HG03025 (cell line): ENCODE data around the gene RTN4.
A peak's percentile ranks its signal among the peaks of the same experiment; 100 is the strongest.
"Not testable (repeated sequence)": the region's sequence is repeated elsewhere in the genome, so short reads cannot be mapped to it uniquely, and the experiment has no call there.

Experiments
- ATAC-seq: cut with Tn5 transposase; IDR thresholded peaks from one replicate; pipeline ENCODE4 v1.9.1; 2021; ENCODE audit warnings: mild to moderate bottlenecking, moderate library complexity; ENCODE audit not compliant: unreplicated experiment, low FRiP score

The RTN4 gene

DNA sequence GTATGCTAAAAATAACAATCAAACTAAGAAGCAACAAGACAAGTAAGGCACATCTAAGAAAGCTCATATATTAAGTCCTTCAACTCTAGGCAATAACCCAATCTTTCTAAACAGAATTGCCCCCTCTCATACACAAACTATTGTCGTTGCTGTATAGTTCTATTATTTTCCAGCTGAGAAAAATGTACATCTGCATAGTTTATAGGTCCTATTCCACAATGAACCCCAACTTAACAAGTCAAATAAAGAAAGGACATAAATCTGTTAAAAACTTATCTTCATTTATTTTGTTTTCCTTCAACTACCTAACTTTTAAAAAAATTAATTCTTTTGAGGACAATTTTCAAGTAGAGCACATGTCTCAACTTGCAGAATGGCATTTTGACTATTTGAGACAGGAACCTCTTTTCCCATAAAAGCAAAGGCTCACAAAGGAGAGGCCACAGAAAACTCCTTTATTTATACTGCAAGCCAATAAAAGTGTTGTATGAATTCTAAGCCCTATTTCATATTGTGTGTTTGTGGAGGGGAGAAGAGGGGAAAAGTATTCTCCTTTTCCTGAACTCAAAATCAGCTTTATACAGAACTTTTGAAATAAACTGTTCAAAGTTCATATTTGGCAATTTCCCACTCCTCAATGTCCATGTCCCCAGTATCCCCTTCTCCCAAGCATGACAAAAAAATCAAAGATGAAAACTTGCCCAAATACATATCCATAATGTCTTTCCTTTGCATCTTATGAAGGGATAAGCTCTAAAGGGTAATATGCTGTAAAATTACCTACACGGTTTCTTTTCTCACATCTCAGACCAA, 37.4 kb downstream of the RTN4 start:
- ATAC-seq: no peak

GRCh38 chr2:55011831-55012671, 38.2 kb downstream of the RTN4 start:
- ATAC-seq: no peak

GRCh38 chr2:55010915-55011314, 39.3 kb downstream of the RTN4 start:
- no peak for ATAC-seq

DNA sequence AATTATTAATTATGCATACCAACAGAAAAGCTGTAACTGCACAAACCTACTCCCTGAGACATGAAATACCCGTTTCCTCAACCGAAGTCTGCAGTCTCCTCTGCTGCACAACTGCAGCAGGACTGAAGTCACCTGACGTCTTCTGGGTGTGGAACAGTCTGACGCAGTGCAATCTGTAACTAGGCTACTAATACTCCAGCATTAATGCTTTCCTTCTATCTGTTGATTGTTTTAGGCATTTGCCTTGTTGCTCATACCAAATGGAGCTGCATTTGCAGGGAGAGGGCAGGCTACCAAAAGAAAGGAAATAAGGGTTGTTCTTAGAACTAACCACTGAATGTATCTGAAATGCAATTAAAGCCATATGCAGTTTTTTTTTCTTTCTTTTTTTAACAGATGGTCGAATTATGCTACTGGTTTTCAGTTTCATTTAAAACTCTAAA, 40.1 kb downstream of the RTN4 start:
- ATAC-seq: peak; percentile 97

GRCh38 chr2:55009277-55010060, 40.8 kb downstream of the RTN4 start:
- ATAC-seq: no peak

- no peak for ATAC-seq
Observed at GRCh38 chr2:55006306-55006705, 43.9 kb downstream of the RTN4 start.

- no peak for ATAC-seq
Observed at GRCh38 chr2:55003706-55004639, 46.3 kb downstream of the RTN4 start.

- no peak for ATAC-seq
Observed at GRCh38 chr2:55001716-55002115, 48.5 kb downstream of the RTN4 start.

GRCh38 chr2:55000341-55000740, 49.9 kb downstream of the RTN4 start:
- no peak for ATAC-seq

GRCh38 chr2:54999182-54999581, 51.1 kb downstream of the RTN4 start:
- no peak for ATAC-seq

GRCh38 chr2:54997826-54998225, 52.4 kb downstream of the RTN4 start:
- ATAC-seq: no peak

DNA sequence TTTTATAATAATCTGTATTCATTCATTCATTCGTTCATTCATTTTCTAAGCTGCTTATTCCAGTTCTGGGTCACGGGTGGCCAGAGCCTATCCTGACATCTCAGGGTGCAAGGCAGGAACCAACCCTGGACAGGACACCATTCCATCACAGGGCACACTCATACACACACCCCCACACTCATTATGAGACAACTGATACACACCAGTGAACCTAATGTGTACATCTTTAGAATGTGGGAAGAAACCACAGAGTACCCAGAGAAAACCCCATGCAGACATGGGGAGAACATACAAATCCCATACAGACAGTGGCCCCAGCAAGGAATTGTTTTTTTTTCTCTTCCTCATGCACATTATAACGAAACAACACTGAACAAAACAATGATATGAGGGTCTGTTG, 54.7 kb downstream of the RTN4 start:
- ATAC-seq: no peak

DNA sequence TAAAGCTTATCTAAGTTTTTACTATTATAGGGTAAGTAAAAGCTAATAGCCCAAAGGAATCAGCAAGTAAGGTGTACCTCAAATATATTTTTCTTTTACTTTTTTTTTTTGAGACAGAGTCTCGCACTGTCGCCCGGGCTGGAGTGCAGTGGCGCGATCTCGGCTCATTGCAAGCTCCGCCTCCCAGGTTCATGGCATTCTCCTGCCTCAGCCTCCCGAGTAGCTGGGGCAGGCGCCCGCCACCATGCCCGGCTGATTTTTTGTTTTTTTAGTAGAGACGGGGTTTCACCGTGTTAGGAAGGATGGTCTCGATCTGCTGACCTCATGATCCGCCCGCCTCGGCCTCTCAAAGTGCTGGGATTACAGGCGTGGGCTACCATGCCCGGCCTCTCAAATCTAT, 59.6 kb downstream of the RTN4 start:
- not testable (repeated sequence) for ATAC-seq

DNA sequence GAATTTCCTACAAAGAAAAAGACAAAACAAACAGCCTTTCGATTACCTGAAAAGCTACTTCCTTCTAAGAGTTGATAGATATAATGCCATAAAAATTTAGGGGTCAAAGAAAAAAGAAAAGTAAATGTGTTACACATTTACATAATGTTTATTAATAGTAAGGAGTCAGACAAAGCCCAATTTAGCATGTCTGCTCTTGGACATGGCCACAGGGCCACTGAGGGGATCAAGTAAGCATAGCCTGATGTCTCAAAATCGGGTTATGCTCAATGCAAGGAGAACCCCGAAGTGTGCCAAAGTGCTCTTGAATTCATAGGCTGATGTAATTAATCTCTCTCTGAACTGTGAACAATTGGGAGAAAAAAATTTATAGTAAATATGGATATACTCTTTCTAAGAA, 61.6 kb downstream of the RTN4 start:
- ATAC-seq: no peak

- no peak for ATAC-seq
Observed at GRCh38 chr2:54986264-54986663, 64.0 kb downstream of the RTN4 start.

DNA sequence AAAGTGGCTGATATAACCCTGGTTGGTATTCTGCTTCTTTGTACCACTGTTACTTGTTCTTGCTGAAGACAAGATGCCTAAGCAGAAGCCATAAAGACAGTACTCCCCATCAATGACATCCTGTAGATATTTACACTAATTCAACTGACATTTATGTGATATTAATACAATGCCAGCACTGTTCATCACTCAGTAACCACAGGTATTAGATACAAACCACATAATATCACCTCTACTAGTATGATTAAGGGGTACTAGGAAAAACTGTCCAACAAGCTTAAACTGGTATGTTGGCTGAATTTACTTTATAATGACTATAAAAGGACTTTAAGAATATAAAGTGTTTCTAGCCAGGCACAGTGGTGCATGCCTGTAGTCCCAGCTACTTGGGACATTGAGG, 65.8 kb downstream of the RTN4 start:
- ATAC-seq: no peak

- no peak for ATAC-seq
Observed at GRCh38 chr2:54983345-54984220, 66.7 kb downstream of the RTN4 start.

DNA sequence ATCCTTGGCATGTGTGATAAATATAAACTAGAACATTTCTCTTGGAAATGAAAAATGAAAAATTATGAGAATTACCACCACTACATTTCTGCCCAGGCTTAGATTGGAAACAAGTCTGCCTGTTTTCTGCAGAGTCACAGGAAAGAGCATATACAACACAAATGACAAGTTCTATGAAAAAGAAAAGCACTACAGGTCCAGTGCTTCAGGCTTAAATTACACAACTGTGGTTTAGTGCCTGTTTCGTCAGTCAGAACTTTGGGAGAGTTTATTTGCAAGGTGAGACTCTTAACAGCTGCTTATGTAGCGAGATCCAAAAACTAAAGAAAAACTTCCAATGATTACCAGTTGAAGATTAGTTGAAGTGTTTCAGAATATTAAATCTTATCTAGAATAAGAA, 68.9 kb downstream of the RTN4 start:
- no peak for ATAC-seq
